Natural killer cell (primary cell): Measurements from ENCODE around the gene TUNAR. TPM values are rescaled to one million over a fixed set of nuclear protein-coding genes. Genes with fewer than 3 reads are reported as not detected.

Source experiments
- ATAC-seq, 3 donors: fragments of 150-1000 bp in 2 of 3; fragments of 200-7000 bp in 1 of 3; cut with Tn5 transposase; 1 replicate in 1 of 3; 2 replicates in 2 of 3; pipeline ENCODE4 v1.10.0; 2021; ENCODE audit warnings: mild to moderate bottlenecking in 2 of 3, moderate library complexity in 2 of 3
- DNase-seq, 2 donors: peaks; one replicate each; pipeline versions ENCODE4 v3.0.0 to v3.0.0-alpha.2; 2013 to 2021; ENCODE audit warnings: mixed read lengths in 1 of 2
- H3K27ac ChIP-seq: one replicate; pipeline ENCODE4 v1.5.1; 2013; ENCODE audit warnings: mild to moderate bottlenecking, low read length
- H3K27me3 ChIP-seq: one replicate; pipeline ENCODE4 v1.6.1; 2013; ENCODE audit warnings: low read length; ENCODE audit not compliant: control insufficient read depth, insufficient read depth
- H3K36me3 ChIP-seq: one replicate; pipeline ENCODE4 v1.6.1; 2013; ENCODE audit warnings: low read length; ENCODE audit not compliant: control insufficient read depth, insufficient read depth
- H3K4me1 ChIP-seq: one replicate; pipeline ENCODE4 v1.6.1; 2013; ENCODE audit warnings: low read length; ENCODE audit not compliant: control insufficient read depth, insufficient read depth
- H3K4me3 ChIP-seq: one replicate; pipeline ENCODE4 v1.5.1; 2013; ENCODE audit warnings: low read length
- H3K9me3 ChIP-seq: one replicate; pipeline ENCODE4 v1.6.1; 2013; ENCODE audit warnings: low read length; ENCODE audit not compliant: control insufficient read depth, insufficient read depth
- H3K27ac Mint-ChIP-seq, 2 donors: one replicate each; pipeline ENCODE4 v1.8.0; 2022; ENCODE audit warnings: mild to moderate bottlenecking in 2 of 2, mixed read lengths in 2 of 2, moderate library complexity in 1 of 2
- H3K27me3 Mint-ChIP-seq, 2 donors: one replicate each; pipeline ENCODE4 v1.8.0; 2022; ENCODE audit warnings: low read depth in 2 of 2, mixed read lengths in 2 of 2
- H3K36me3 Mint-ChIP-seq: one replicate; pipeline ENCODE4 v1.8.0; 2022; ENCODE audit warnings: mixed read lengths
- H3K4me1 Mint-ChIP-seq, 2 donors: one replicate each; pipeline ENCODE4 v1.8.0; 2022; ENCODE audit warnings: mixed read lengths in 2 of 2
- H3K4me3 Mint-ChIP-seq: one replicate; pipeline ENCODE4 v1.8.0; 2022; ENCODE audit warnings: mild to moderate bottlenecking, moderate library complexity, mixed read lengths
- H3K9me3 Mint-ChIP-seq, 2 donors: one replicate each; pipeline ENCODE4 v1.8.0; 2022; ENCODE audit warnings: mixed read lengths in 2 of 2
- CTCF ChIP-seq: fragments of 200-600 bp; IDR thresholded peaks from one replicate; pipeline ENCODE4 v1.8.0; 2022; ENCODE audit warnings: antibody characterized with exemption
- WGBS: methylation state at CpG from one replicate; pipeline ENCODE4 v1.1.7; 2013; ENCODE audit warnings: missing lambda C conversion rate; ENCODE audit not compliant: insufficient coverage; 5-methylcytosine and 5-hydroxymethylcytosine counted together
- intact Hi-C: fragments of 100-400 bp; cut with micrococcal nuclease; formaldehyde crosslinking; loops from one replicate; pipeline ENCODE4 v1.14.2; 2022
- total RNA-seq, 4 donors: library from RNA; stranded (reverse); fragments of 120-200 nt in 1 of 4; gene quantifications; one replicate each; pipeline versions ENCODE4 v1.2.3 to v1.2.4, GENCODE V29; 2013 to 2022

TUNAR gene
- total RNA-seq, 3 donors from 2014 or later (not counting 1 experiment from before 2014, with no cell fraction given): not detected

- peaks cover 6 to 20% of the 10 kb centered on the region in 2 donors for H3K27me3 Mint-ChIP-seq
- H3K4me3 Mint-ChIP-seq: no peak overlapping the region
- intact Hi-C loops: no loop called here
- no peaks in the 10 kb centered on the region for H3K4me1 Mint-ChIP-seq
- no peak overlapping the region for H3K27ac Mint-ChIP-seq
- H3K4me3 ChIP-seq: no peak overlapping the region
- H3K9me3 Mint-ChIP-seq: no peaks in the 10 kb centered on the region
- H3K4me1 ChIP-seq: no peaks in the 10 kb centered on the region
- H3K27ac ChIP-seq: no peak overlapping the region
- H3K36me3 Mint-ChIP-seq: no peaks in the 10 kb centered on the region
- 81% methylated on average over 4 of the region's 4 CpGs for WGBS
- DNase-seq (no peak), ATAC-seq (no peak)
- no peaks in the 10 kb centered on the region for H3K27me3 ChIP-seq
- no peaks in the 10 kb centered on the region for H3K9me3 ChIP-seq
- no peaks in the 10 kb centered on the region for H3K36me3 ChIP-seq
- no peak for TF ChIP-seq CTCF
Measured at GRCh38 chr14:95863295-95863694, 13.3 kb upstream of the TUNAR start.

DNA sequence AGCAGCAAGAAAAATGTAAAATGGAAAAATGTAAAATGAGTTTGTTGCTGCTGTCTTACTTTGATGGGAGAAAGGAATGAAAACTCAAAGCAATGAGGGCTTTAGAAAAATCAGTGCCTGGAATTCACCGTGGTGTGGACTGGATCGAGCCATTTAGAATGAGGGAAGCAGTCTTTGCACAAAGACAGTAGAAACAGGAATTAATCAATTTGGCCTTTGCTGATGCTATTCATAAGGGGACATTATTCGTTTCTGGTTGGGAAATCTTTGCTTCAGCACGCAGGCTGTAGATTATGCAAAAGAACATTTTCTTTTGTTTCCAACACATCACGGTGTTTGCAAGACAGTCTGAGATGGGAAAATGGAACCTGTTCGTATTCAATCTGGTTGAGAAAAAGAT is 6.9 kb upstream of the TUNAR start:
- Mint-ChIP-seq H3K9me3 (no peaks in the 10 kb centered on the region), H3K36me3 (no peaks in the 10 kb centered on the region), H3K4me1 (no peaks in the 10 kb centered on the region), H3K27ac (no peak overlapping the region), H3K4me3 (no peak overlapping the region), H3K27me3 (peaks cover 17 to 28% of the 10 kb centered on the region in 2 donors)
- intact Hi-C loops: no loop called here
- Histone ChIP-seq H3K9me3 (no peaks in the 10 kb centered on the region), H3K36me3 (no peaks in the 10 kb centered on the region), H3K4me3 (no peak overlapping the region), H3K27me3 (no peaks in the 10 kb centered on the region), H3K27ac (no peak overlapping the region), H3K4me1 (no peaks in the 10 kb centered on the region)
- no peak for TF ChIP-seq CTCF
- 90% methylated on average over 6 of the region's 6 CpGs for WGBS
- ATAC-seq: no peak
- no peak for DNase-seq

DNA sequence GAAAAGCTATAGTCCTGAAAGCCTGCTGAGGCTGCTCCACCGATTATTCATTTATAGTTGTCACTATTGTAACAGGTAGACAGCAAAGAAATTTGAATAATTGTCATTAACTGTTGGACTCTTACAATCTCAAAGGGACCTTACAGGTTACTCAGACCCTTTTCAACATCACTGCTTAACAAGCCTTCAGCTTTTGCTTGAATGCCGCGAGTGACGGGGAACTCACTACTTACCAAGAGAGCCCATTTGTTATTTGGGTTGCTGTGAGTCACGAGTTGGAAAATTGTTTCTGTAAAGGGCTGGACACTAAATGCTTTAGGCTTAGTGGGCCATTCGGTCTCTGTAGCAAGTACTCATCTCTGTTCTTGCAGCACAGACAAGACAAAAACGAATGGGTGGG is 5.9 kb upstream of the TUNAR start:
- no peaks in the 10 kb centered on the region for H3K36me3 Mint-ChIP-seq
- Histone ChIP-seq H3K27me3 (no peaks in the 10 kb centered on the region), H3K4me3 (no peak overlapping the region), H3K9me3 (no peaks in the 10 kb centered on the region), H3K4me1 (no peaks in the 10 kb centered on the region), H3K36me3 (no peaks in the 10 kb centered on the region), H3K27ac (no peak overlapping the region)
- ATAC-seq (no peak), DNase-seq (no peak)
- TF ChIP-seq CTCF: no peak
- peaks cover 24 to 33% of the 10 kb centered on the region in 2 donors for H3K27me3 Mint-ChIP-seq
- intact Hi-C loops: no loop called here
- no peak overlapping the region for H3K4me3 Mint-ChIP-seq
- H3K9me3 Mint-ChIP-seq: no peaks in the 10 kb centered on the region
- H3K4me1 Mint-ChIP-seq: no peaks in the 10 kb centered on the region
- no peak overlapping the region for H3K27ac Mint-ChIP-seq
- 87% methylated on average over 7 of the region's 7 CpGs for WGBS

DNA sequence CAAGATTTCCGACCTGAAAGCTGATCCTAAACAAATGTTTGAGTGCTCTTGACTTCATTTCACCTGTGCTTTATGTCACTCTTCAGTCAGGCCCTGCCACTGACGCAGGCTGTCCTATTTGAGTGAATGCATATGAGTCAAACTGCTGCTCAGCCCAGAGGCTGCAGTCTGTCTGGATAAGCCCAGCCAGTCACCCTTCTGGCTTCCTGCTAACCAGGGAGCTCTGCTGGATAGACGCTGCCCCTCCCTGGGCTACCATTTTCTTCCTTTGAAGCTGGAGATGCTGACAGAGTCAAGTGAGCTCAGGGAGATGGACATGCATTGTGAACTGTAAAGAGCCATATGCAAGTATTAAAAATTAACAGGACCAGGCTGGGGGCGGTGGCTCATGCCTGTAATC is 5.1 kb upstream of the TUNAR start:
- H3K27ac ChIP-seq: no peak overlapping the region
- no peak for TF ChIP-seq CTCF
- H3K36me3 ChIP-seq: no peaks in the 10 kb centered on the region
- intact Hi-C loops: no loop called here
- no peak overlapping the region for H3K4me3 ChIP-seq
- 80% methylated on average over 4 of the region's 4 CpGs for WGBS
- no peak overlapping the region for H3K4me3 Mint-ChIP-seq
- no peaks in the 10 kb centered on the region for H3K27me3 ChIP-seq
- no peak for DNase-seq
- no peaks in the 10 kb centered on the region for H3K4me1 ChIP-seq
- no peaks in the 10 kb centered on the region for H3K4me1 Mint-ChIP-seq
- H3K27me3 Mint-ChIP-seq: peaks cover 24 to 27% of the 10 kb centered on the region in 2 donors
- H3K36me3 Mint-ChIP-seq: no peaks in the 10 kb centered on the region
- no peaks in the 10 kb centered on the region for H3K9me3 ChIP-seq
- no peak for ATAC-seq
- H3K27ac Mint-ChIP-seq: no peak overlapping the region
- H3K9me3 Mint-ChIP-seq: no peaks in the 10 kb centered on the region
